Measurements from ENCODE around the gene PIKFYVE. TPM values are rescaled to one million over a fixed set of nuclear protein-coding genes. Genes with fewer than 3 reads are reported as not detected.
A peak's percentile ranks its signal among the peaks of the same experiment; 100 is the strongest.

PIKFYVE gene
- total and polyA plus RNA-seq, 5 donors from 2014 or later, result 5.2 to 43.5 (median 6.4) TPM

DNA sequence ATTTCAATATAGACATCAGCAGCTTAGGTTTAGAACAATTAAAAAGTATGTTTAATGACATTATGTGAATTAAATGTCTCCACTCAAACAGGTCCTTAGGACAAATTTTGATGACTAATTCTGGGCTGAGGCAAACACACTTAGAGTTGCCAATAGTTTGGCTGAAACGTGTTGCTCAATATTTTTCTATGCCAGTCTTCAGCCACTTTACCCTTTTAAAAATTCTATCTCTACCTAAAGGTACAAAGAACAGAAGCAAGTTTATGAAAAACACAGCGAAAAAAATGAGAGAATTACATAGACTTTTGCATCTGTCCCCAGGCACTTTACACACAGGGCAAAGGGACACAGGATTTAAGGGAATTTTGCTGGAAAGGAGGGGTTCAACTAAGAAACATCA lies 15.7 kb upstream of the PIKFYVE start:
- peaks cover 30% of the 10 kb centered on the region for H3K36me3 Mint-ChIP-seq
- H3K27ac ChIP-seq (ENCODE audit: insufficient read depth, low read length, poor library complexity, severe bottlenecking), result no peak overlapping the region

DNA sequence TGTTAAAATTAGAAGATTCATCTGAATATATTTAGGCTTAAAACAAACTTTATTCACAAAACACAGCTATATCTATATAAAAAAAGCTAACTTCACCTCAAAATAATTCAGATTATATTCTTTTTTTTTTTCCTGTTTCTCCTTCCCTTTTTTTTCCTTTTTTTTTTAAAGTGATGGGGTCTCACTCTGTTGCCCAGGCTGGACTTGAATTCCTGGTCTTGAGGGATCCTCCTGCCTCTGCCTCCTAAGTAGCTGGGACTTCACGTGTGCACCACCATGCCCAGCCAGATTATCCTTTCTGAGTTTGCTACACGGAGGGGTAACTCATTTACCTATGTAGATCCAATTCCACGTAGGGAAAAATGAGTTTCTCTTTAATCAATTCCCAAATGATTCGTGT lies 15.0 kb upstream of the PIKFYVE start:
- H3K27me3 ChIP-seq (ENCODE audit: control insufficient read depth, insufficient read depth, low read length), result no peaks in the 10 kb centered on the region
- no peak for DNase-seq
- H3K27ac ChIP-seq (ENCODE audit: insufficient read depth, low read length, poor library complexity, severe bottlenecking), result no peak overlapping the region
- no peak for ATAC-seq (ENCODE audit: low read depth in 2 of 2)
- Mint-ChIP-seq H3K36me3 (peaks cover 26% of the 10 kb centered on the region), H3K4me3 (no peak overlapping the region), H3K4me1 (peaks cover 4 to 36% (median 28%) of the 10 kb centered on the region in 4 donors), H3K27me3 (no peaks in the 10 kb centered on the region), H3K9me3 (peaks cover 0 to 3% (median 0%) of the 10 kb centered on the region in 7 donors), H3K27ac (peak overlapping the region in 1 of 3 donors; percentile 38)
- H3K4me1 ChIP-seq (ENCODE audit: control insufficient read depth, insufficient read depth, low read length, poor library complexity, severe bottlenecking), result peaks cover 22% of the 10 kb centered on the region
- no peak overlapping the region for H3K4me3 ChIP-seq (ENCODE audit: low read depth, low read length)
- H3K36me3 ChIP-seq (ENCODE audit: control insufficient read depth, insufficient read depth, low read length), result peaks cover 33% of the 10 kb centered on the region
- no peaks in the 10 kb centered on the region for H3K9me3 ChIP-seq (ENCODE audit: control insufficient read depth in 2 of 2, low read length in 2 of 2)

More for the DNA sequence above, 15.7 kb upstream of the PIKFYVE start:
- peaks cover 15% of the 10 kb centered on the region for H3K4me1 ChIP-seq (ENCODE audit: control insufficient read depth, insufficient read depth, low read length, poor library complexity, severe bottlenecking)
- no peaks in the 10 kb centered on the region for H3K9me3 ChIP-seq (ENCODE audit: control insufficient read depth in 2 of 2, low read length in 2 of 2)
- peaks cover 36% of the 10 kb centered on the region for H3K36me3 ChIP-seq (ENCODE audit: control insufficient read depth, insufficient read depth, low read length)
- peaks cover 0 to 3% (median 0%) of the 10 kb centered on the region in 7 donors for H3K9me3 Mint-ChIP-seq
- H3K27me3 ChIP-seq (ENCODE audit: control insufficient read depth, insufficient read depth, low read length), result no peaks in the 10 kb centered on the region
- no peak overlapping the region for H3K4me3 Mint-ChIP-seq
- H3K27ac Mint-ChIP-seq, result peak overlapping the region in 1 of 3 donors; percentile 38
- no peak overlapping the region for H3K4me3 ChIP-seq (ENCODE audit: low read depth, low read length)
- ATAC-seq (ENCODE audit: low read depth in 2 of 2) (no peak), DNase-seq (no peak)
- no peaks in the 10 kb centered on the region for H3K27me3 Mint-ChIP-seq
- H3K4me1 Mint-ChIP-seq, result peaks cover 4 to 31% (median 25%) of the 10 kb centered on the region in 4 donors

DNA sequence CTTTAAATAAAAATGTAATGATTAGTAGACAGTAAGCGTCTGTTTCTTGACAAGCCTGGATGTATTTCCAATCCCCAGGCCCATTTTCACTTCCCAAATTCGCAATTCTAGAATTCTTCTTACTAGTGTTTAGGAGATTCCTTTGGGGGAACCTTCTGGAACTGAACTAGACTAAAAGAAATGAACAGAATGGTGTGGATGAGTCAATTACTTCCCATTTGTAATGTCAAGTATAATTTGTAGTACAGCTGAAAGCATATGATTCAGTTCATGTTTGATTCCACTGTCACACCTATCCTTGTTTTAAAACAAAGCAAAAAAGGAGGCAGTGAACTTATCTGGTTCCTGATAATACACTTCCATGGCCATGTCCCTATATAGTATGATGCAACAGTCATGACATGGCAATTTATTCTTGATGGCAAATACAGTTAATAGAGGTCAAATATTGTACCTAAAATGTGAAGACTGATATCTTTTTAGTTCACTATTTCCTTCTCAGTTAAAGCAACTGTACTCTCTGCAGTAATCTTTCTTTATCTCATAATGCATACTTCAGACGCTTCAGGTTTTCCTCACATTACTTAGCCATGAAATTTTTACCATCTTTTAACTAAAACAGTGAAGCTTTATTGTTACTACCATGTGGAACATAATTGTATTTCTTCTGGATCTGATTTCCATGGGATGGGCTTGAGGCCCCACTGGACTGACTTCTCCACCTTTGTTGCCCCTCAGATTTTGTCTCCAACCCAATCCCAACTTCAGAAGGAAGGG lies 13.2 kb upstream of the PIKFYVE start:
- Mint-ChIP-seq H3K4me3 (peak overlapping the region; percentile 88 to 99 (median 96)), H3K9me3 (peaks cover 0 to 3% (median 0%) of the 10 kb centered on the region in 7 donors), H3K27me3 (no peaks in the 10 kb centered on the region), H3K36me3 (peaks cover 21% of the 10 kb centered on the region), H3K4me1 (peaks cover 4 to 40% (median 28%) of the 10 kb centered on the region in 4 donors), H3K27ac (peak overlapping the region in 1 of 3 donors; percentile 88)
- DNase-seq, result no peak
- peaks cover 24% of the 10 kb centered on the region for H3K4me1 ChIP-seq (ENCODE audit: control insufficient read depth, insufficient read depth, low read length, poor library complexity, severe bottlenecking)
- H3K27me3 ChIP-seq (ENCODE audit: control insufficient read depth, insufficient read depth, low read length), result no peaks in the 10 kb centered on the region
- H3K27ac ChIP-seq (ENCODE audit: insufficient read depth, low read length, poor library complexity, severe bottlenecking), result peak overlapping the region; percentile 66
- no peak for ATAC-seq (ENCODE audit: low read depth in 2 of 2)
- no peak overlapping the region for H3K4me3 ChIP-seq (ENCODE audit: low read depth, low read length)
- peaks cover 19% of the 10 kb centered on the region for H3K36me3 ChIP-seq (ENCODE audit: control insufficient read depth, insufficient read depth, low read length)
- H3K9me3 ChIP-seq (ENCODE audit: control insufficient read depth in 2 of 2, low read length in 2 of 2), result no peaks in the 10 kb centered on the region

DNA sequence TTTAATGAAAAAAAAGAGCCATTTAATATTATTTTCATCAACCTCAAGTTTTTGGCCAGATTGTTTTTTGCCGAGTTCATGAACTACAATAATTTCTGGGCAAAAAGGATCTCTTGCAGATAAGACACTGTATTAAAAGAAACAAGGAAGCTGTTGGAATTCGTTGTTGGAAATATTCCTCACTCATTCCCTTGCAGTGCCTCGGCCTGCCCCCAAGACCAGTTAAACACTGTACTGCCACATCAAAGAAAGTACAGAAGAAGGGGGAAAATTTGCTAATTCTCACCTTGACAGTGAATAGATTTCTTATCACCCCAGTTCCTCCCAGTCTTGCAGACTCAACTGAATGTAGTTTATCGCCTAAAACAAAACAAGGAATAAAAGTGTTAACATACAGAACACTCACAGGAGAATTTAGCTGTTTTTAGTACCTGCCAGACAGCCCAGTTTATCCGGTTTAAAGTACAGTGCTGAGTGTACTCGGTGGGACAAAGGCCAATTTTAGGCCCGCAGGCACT lies 12.4 kb upstream of the PIKFYVE start:
- Mint-ChIP-seq H3K27ac (peak overlapping the region; percentile 32 to 88 (median 72)), H3K4me3 (peak overlapping the region; percentile 88 to 99 (median 96)), H3K4me1 (peaks cover 4 to 36% (median 28%) of the 10 kb centered on the region in 4 donors), H3K36me3 (peaks cover 14% of the 10 kb centered on the region), H3K9me3 (peaks cover 0 to 3% (median 0%) of the 10 kb centered on the region in 7 donors), H3K27me3 (no peaks in the 10 kb centered on the region)
- peak overlapping the region; percentile 98 for H3K4me3 ChIP-seq (ENCODE audit: low read depth, low read length)
- DNase-seq (no peak), ATAC-seq (ENCODE audit: low read depth in 2 of 2) (peak in 1 of 2 donors; percentile 2)
- H3K36me3 ChIP-seq (ENCODE audit: control insufficient read depth, insufficient read depth, low read length), result peaks cover 12% of the 10 kb centered on the region
- H3K4me1 ChIP-seq (ENCODE audit: control insufficient read depth, insufficient read depth, low read length, poor library complexity, severe bottlenecking), result peaks cover 24% of the 10 kb centered on the region
- H3K27ac ChIP-seq (ENCODE audit: insufficient read depth, low read length, poor library complexity, severe bottlenecking), result peak overlapping the region; percentile 66
- H3K9me3 ChIP-seq (ENCODE audit: control insufficient read depth in 2 of 2, low read length in 2 of 2), result no peaks in the 10 kb centered on the region
- H3K27me3 ChIP-seq (ENCODE audit: control insufficient read depth, insufficient read depth, low read length), result no peaks in the 10 kb centered on the region

DNA sequence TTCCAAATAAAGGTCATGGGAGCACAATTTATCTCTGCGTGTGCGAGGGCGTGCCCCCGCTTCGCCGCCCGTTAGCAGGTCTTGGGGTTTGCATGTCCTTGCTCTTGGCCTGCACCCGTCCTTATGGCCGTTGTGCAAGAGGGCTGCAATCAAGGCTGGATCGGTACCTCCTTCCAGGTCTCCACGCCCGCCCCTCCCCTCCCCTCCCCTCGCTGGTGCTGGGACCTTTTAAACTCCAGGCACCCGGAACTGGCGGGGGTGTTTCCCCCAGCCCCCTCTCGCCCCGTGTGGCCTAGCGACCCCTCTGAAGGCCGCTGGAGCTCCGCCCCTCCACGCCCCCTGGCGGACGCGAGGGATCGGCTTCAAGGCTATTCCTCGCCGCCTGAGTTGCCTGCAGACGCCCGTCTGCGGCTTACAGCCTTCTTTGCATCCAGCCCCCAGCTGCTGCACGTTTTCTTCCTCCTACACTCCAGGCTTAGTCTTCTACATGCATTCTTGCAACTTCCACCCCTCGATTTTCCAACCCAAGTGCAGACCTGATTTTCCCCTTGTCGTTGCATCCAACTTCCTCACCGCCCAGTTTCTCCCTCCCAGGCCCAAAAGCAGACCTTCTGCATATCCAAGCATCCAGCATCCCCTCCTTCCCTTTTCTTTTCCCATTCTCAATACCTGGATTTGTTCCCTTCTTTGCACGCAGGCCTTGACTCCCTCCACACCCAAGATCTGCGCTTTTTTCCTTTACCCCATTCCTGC lies 11.8 kb upstream of the PIKFYVE start:
- peak; percentile 70 to 74 for ATAC-seq (ENCODE audit: low read depth in 2 of 2)
- Mint-ChIP-seq H3K27me3 (no peaks in the 10 kb centered on the region), H3K4me1 (peaks cover 4 to 36% (median 28%) of the 10 kb centered on the region in 4 donors), H3K27ac (peak overlapping the region; percentile 65 to 93 (median 88)), H3K4me3 (peak overlapping the region; percentile 88 to 99 (median 96)), H3K9me3 (peaks cover 0 to 3% (median 0%) of the 10 kb centered on the region in 7 donors), H3K36me3 (peaks cover 14% of the 10 kb centered on the region)
- Histone ChIP-seq H3K4me1 (ENCODE audit: control insufficient read depth, insufficient read depth, low read length, poor library complexity, severe bottlenecking) (peaks cover 24% of the 10 kb centered on the region), H3K36me3 (ENCODE audit: control insufficient read depth, insufficient read depth, low read length) (peaks cover 7% of the 10 kb centered on the region), H3K27ac (ENCODE audit: insufficient read depth, low read length, poor library complexity, severe bottlenecking) (peak overlapping the region; percentile 66), H3K27me3 (ENCODE audit: control insufficient read depth, insufficient read depth, low read length) (no peaks in the 10 kb centered on the region), H3K4me3 (ENCODE audit: low read depth, low read length) (peak overlapping the region; percentile 98), H3K9me3 (ENCODE audit: control insufficient read depth in 2 of 2, low read length in 2 of 2) (no peaks in the 10 kb centered on the region)
- peak; percentile 76 to 85 (median 83) for DNase-seq

DNA sequence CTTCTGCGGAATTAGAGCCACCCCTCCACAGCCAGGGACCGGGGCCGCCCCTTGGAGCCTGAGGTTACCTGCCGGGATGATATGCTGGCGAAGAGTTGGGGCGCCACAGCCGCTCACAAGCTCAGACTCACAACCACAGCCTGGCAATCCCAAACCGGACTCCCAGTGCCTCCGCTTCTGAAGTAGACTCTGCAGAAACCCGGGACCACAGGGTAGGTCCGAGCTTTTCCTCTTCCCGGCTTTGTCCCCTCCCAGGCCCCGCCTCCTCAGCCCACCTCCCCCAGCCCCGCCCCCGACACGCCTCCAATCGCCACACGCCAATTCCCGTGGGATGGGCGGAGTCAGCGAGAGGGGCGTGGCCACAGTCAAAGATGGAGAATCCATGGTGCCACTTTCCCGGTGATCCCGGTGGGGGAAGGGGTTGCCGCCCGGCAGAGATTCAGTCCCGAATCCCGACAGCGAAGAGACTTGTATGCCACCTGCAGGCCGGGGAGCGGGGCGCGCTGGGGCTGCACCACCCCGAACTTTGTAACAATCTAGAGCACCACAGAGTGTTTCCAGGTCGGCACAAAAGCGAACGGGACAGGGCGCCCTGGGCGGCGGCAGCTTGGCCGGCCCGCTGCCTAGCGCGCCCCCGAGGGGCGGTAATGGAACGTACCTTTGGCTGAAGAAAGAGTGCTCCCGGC lies 11.0 kb upstream of the PIKFYVE start, which contains the start of gene IDH1:
TSS of gene IDH1 (minus strand) at position 201 of the 686 bp plus-strand sequence. CDS start 3,520 bp downstream, outside the sequence.
- Histone ChIP-seq H3K9me3 (ENCODE audit: control insufficient read depth in 2 of 2, low read length in 2 of 2) (no peaks in the 10 kb centered on the region), H3K4me3 (ENCODE audit: low read depth, low read length) (peak within 1 kb of the TSS; percentile 98), H3K27me3 (ENCODE audit: control insufficient read depth, insufficient read depth, low read length) (no peaks in the 10 kb centered on the region), H3K36me3 (ENCODE audit: control insufficient read depth, insufficient read depth, low read length) (peaks cover 4% of the 10 kb centered on the region), H3K4me1 (ENCODE audit: control insufficient read depth, insufficient read depth, low read length, poor library complexity, severe bottlenecking) (peaks cover 24% of the 10 kb centered on the region), H3K27ac (ENCODE audit: insufficient read depth, low read length, poor library complexity, severe bottlenecking) (peak within 1 kb of the TSS; percentile 66)
- peaks cover 0 to 35% (median 27%) of the 10 kb centered on the region in 4 donors for H3K4me1 Mint-ChIP-seq
- H3K27ac Mint-ChIP-seq, result peak within 1 kb of the TSS; percentile 65 to 93 (median 88)
- H3K36me3 Mint-ChIP-seq, result peaks cover 9% of the 10 kb centered on the region
- H3K27me3 Mint-ChIP-seq, result no peaks in the 10 kb centered on the region
- peak; percentile 86 to 91 (median 87) for DNase-seq
- peak; percentile 81 to 83 for ATAC-seq (ENCODE audit: low read depth in 2 of 2)
- H3K9me3 Mint-ChIP-seq, result peaks cover 0 to 3% (median 0%) of the 10 kb centered on the region in 7 donors
- H3K4me3 Mint-ChIP-seq, result peak within 1 kb of the TSS; percentile 88 to 99 (median 96)

Measured in CD4-positive, CD25-positive, alpha-beta regulatory T cell (primary cell).